Activated CD8-positive, alpha-beta memory T cell treated with anti-CD3 and anti-CD28 coated beads, Interleukin-2, amount 50 U/mL, for 24 hours (primary cell): ENCODE data around the gene CCDC93.

ENCODE experiments used
- DNase-seq: peaks from one replicate; pipeline ENCODE4 v3.0.0-alpha.2; 2020; ENCODE audit errors: extremely low read depth

Gene CCDC93

GRCh38 chr2:118013724-118014491 is at the start of gene CCDC93:
TSS of gene CCDC93 (minus strand) at chr2:118014070. CDS start at chr2:118013995, 75 bp downstream.
- DNase-seq = peak; percentile 41

- DNase-seq = no peak
These were observed 48.8 kb upstream of the CCDC93 start for GRCh38 chr2:118062669-118063068.

- DNase-seq = no peak
These were observed 48.2 kb upstream of the CCDC93 start for GRCh38 chr2:118062048-118062447.

GRCh38 chr2:118061135-118061955 is 47.5 kb upstream of the CCDC93 start:
- no peak for DNase-seq

GRCh38 chr2:118059919-118060478 is 46.1 kb upstream of the CCDC93 start:
- DNase-seq = no peak

- no peak for DNase-seq
These were observed 45.1 kb upstream of the CCDC93 start for GRCh38 chr2:118058951-118059350.

- DNase-seq = no peak
These were observed 42.9 kb upstream of the CCDC93 start for GRCh38 chr2:118056801-118057200.

- DNase-seq = no peak
These were observed 42.3 kb upstream of the CCDC93 start for GRCh38 chr2:118056165-118056534.

- DNase-seq = no peak
These were observed 41.8 kb upstream of the CCDC93 start for GRCh38 chr2:118055512-118056164.

GRCh38 chr2:118054213-118055008 is 40.5 kb upstream of the CCDC93 start:
- DNase-seq = no peak

GRCh38 chr2:118053681-118054080 is 39.8 kb upstream of the CCDC93 start:
- DNase-seq = no peak

- no peak for DNase-seq
These were observed 38.6 kb upstream of the CCDC93 start for GRCh38 chr2:118052474-118052873.

- no peak for DNase-seq
These were observed 38.0 kb upstream of the CCDC93 start for GRCh38 chr2:118051826-118052358.

- no peak for DNase-seq
These were observed 37.1 kb upstream of the CCDC93 start for GRCh38 chr2:118050974-118051373.

GRCh38 chr2:118050386-118050785 is 36.5 kb upstream of the CCDC93 start:
- no peak for DNase-seq

GRCh38 chr2:118049816-118050140 is 35.9 kb upstream of the CCDC93 start:
- DNase-seq = no peak

GRCh38 chr2:118049140-118049815 is 35.4 kb upstream of the CCDC93 start:
- no peak for DNase-seq

GRCh38 chr2:118048401-118048800 is 34.5 kb upstream of the CCDC93 start:
- no peak for DNase-seq

- DNase-seq = no peak
These were observed 33.5 kb upstream of the CCDC93 start for GRCh38 chr2:118047380-118047826.

GRCh38 chr2:118046634-118047210 is 32.9 kb upstream of the CCDC93 start:
- no peak for DNase-seq
